Measurements from ENCODE around the gene ZNF76. TPM values are rescaled to one million over a fixed set of nuclear protein-coding genes. Genes with fewer than 3 reads are reported as not detected.

Gene ZNF76
- total RNA-seq, 3 donors from 2014 or later: 33.2 to 42.6 (median 36.2) TPM

DNA sequence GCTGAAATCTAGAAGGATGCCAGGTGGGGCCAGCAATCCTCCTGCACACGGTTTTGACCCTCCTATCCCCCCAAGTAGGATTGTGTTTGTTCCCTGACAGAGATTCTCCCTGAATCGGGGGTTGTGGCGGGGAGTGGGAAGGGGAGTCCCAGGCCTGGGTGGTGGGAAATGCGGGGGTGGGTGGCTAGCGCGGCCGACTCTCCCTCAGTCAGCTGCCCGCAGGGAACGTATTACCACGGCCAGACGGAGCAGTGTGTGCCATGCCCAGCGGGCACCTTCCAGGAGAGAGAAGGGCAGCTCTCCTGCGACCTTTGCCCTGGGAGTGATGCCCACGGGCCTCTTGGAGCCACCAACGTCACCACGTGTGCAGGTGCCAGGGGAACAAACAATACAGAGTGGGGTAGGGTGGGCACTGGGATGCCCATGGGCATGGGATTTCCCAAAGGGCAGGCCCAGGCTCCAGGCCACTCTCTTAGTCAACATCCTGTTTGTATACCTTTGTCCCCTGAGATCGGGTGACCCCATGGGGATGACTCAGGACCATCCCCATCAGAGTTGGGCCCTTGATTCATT is 16.1 kb upstream of the ZNF76 start:
- ATAC-seq (no peak), DNase-seq (no peak)
- intact Hi-C loops (cut with DNase I, micrococcal nuclease): loop anchor here in 1 of 2 donors (5.0 kb wide), 1 partner anchor 96 kb away; no protein-coding TSS in a partner anchor
- Histone ChIP-seq H3K4me1 (ENCODE audit: low read depth) (no peaks in the 10 kb centered on the region), H3K9me3 (no peaks in the 10 kb centered on the region), H3K4me3 (no peak overlapping the region), H3K36me3 (ENCODE audit: low read depth) (no peaks in the 10 kb centered on the region)
- TF ChIP-seq, protein P1, sequence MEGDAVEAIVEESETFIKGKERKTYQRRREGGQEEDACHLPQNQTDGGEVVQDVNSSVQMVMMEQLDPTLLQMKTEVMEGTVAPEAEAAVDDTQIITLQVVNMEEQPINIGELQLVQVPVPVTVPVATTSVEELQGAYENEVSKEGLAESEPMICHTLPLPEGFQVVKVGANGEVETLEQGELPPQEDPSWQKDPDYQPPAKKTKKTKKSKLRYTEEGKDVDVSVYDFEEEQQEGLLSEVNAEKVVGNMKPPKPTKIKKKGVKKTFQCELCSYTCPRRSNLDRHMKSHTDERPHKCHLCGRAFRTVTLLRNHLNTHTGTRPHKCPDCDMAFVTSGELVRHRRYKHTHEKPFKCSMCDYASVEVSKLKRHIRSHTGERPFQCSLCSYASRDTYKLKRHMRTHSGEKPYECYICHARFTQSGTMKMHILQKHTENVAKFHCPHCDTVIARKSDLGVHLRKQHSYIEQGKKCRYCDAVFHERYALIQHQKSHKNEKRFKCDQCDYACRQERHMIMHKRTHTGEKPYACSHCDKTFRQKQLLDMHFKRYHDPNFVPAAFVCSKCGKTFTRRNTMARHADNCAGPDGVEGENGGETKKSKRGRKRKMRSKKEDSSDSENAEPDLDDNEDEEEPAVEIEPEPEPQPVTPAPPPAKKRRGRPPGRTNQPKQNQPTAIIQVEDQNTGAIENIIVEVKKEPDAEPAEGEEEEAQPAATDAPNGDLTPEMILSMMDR (IDR thresholded peaks at IDR 0.05): no peak

DNA sequence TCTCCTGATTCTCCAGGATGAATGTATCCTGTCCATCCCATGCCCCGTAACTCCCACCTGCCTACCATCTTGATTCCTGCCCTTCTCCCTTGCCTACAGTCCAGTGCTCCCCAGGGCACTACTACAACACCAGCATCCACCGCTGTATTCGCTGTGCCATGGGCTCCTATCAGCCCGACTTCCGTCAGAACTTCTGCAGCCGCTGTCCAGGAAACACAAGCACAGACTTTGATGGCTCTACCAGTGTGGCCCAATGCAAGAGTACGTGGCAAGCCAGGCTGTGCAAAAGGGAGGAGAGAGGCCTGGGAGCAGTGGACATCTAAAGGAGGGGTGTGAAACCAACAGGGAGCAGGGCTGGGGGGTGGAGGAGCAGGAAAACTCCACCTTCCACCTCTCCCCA is 15.0 kb upstream of the ZNF76 start:
- Histone ChIP-seq H3K4me3 (no peak overlapping the region), H3K9me3 (no peaks in the 10 kb centered on the region), H3K36me3 (ENCODE audit: low read depth) (no peaks in the 10 kb centered on the region), H3K4me1 (ENCODE audit: low read depth) (no peaks in the 10 kb centered on the region)
- DNase-seq (no peak), ATAC-seq (no peak)
- TF ChIP-seq, protein P1 (IDR thresholded peaks at IDR 0.05): no peak
- intact Hi-C loops (cut with DNase I, micrococcal nuclease): loop anchor here in 1 of 2 donors (5.0 kb wide), 1 partner anchor 97 kb away; no protein-coding TSS in a partner anchor

DNA sequence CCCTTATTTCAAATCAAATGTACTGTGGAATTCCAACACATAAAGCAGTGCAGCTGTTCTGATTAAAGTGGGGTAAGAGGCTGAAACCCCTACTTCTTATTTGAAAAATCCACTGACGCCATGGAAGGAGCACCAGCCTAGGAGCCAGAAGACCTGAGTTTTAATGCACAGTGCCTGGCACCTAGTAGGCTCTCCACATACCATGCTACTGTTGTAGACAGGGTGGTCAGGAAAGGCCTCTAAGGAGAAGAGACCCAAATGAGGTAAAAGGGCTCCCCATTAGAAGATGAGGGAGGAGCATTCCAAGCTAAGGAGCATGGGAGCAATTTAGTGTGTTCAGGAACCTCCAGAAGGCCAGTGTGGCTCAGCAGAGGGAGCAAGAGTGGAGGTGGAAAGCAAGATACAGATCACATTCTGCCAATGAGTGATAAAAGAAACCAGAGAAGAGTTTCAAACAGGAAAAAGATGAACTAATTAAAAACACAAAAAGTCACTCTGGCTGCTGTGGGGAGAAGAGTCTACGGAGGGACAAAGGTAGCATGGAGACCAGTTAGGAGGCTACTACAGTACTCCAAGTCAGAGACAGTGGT is 11.8 kb upstream of the ZNF76 start:
- TF ChIP-seq, protein P1 (IDR thresholded peaks at IDR 0.05): no peak
- Histone ChIP-seq H3K36me3 (ENCODE audit: low read depth) (no peaks in the 10 kb centered on the region), H3K4me1 (ENCODE audit: low read depth) (no peaks in the 10 kb centered on the region), H3K4me3 (no peak overlapping the region), H3K9me3 (no peaks in the 10 kb centered on the region)
- no peak for ATAC-seq
- intact Hi-C loops (cut with DNase I, micrococcal nuclease): no loop called here
- no peak for DNase-seq

DNA sequence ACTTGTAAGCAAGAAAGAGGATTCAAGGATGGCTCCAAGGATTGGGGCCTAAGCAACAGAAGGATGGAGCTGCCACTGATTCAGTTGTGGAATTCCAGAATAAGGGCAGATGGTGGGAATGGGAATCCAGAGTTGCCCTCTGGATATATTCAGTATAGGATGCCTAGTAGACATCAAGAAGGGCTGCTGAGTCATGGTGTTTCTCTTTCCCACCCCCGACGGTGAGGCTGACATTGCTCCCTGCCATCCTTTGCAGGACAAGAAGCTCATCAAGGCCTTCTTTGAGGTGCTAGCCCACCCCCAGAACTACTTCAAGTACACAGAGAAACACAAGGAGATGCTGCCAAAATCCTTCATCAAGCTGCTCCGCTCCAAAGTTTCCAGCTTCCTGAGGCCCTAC is 11.2 kb upstream of the ZNF76 start:
- intact Hi-C loops (cut with DNase I, micrococcal nuclease): no loop called here
- DNase-seq: no peak
- no peaks in the 10 kb centered on the region for H3K9me3 ChIP-seq
- TF ChIP-seq, protein P1 (IDR thresholded peaks at IDR 0.05): no peak
- H3K36me3 ChIP-seq (ENCODE audit: low read depth): no peaks in the 10 kb centered on the region
- ATAC-seq: no peak
- no peaks in the 10 kb centered on the region for H3K4me1 ChIP-seq (ENCODE audit: low read depth)
- no peak overlapping the region for H3K4me3 ChIP-seq

DNA sequence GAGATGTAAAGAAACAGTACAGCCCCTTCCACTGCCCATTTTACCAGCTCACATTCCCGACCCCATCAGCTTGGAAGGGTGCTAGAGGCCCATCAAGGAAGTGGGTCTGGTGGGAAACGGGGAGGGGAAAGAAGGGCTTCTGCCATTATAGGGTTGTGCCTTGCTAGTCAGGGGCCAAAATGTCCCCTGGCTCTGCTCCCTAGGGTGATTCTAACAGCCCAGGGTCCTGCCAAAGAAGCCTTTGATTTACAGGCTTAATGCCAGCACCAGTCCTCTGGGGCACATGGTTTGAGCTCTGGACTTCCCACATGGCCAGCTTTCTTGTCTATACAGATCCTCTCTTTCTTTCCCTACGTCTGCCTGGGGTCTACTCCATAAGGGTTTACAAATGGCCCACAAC is 10.6 kb upstream of the ZNF76 start:
- intact Hi-C loops (cut with DNase I, micrococcal nuclease): no loop called here
- no peak for ATAC-seq

More for the DNA sequence above, 10.6 kb upstream of the ZNF76 start:
- TF ChIP-seq, protein P1 (IDR thresholded peaks at IDR 0.05): no peak
- Histone ChIP-seq H3K4me3 (no peak overlapping the region), H3K9me3 (no peaks in the 10 kb centered on the region), H3K36me3 (ENCODE audit: low read depth) (no peaks in the 10 kb centered on the region), H3K4me1 (ENCODE audit: low read depth) (no peaks in the 10 kb centered on the region)
- DNase-seq: no peak

Data from mucosa of descending colon (tissue), 3 donors.